DMS114 treated with DMSO at 0.1 percent for 48 hours (cell line): ENCODE measurements around the gene DCLK2.
A peak's percentile ranks its signal among the peaks of the same experiment; 100 is the strongest.

Experiments
- DNase-seq: peaks from one replicate; lab custom pipeline; 2025; ENCODE audit not compliant: unreplicated experiment; lab: John Stamatoyannopoulos, UW

Gene DCLK2

GRCh38 chr4:150259861-150260567 lies 181.8 kb downstream of the DCLK2 start:
- DNase-seq: no peak

- no peak for DNase-seq
These were observed 183.3 kb downstream of the DCLK2 start for GRCh38 chr4:150261571-150261970.

GRCh38 chr4:150262611-150263010 lies 184.4 kb downstream of the DCLK2 start:
- no peak for DNase-seq

- DNase-seq: no peak
These were observed 186.4 kb downstream of the DCLK2 start for GRCh38 chr4:150264595-150265161.

- DNase-seq: no peak
These were observed 187.6 kb downstream of the DCLK2 start for GRCh38 chr4:150265806-150266205.

- no peak for DNase-seq
These were observed 190.2 kb downstream of the DCLK2 start for GRCh38 chr4:150268444-150268843.

GRCh38 chr4:150278206-150278605 lies 200.0 kb downstream of the DCLK2 start:
- DNase-seq: no peak

- DNase-seq: no peak
These were observed 202.0 kb downstream of the DCLK2 start for GRCh38 chr4:150280081-150280895.

- no peak for DNase-seq
These were observed 202.7 kb downstream of the DCLK2 start for GRCh38 chr4:150280975-150281374.

- no peak for DNase-seq
These were observed 205.4 kb downstream of the DCLK2 start for GRCh38 chr4:150283689-150284088.

GRCh38 chr4:150286656-150287055 lies 208.4 kb downstream of the DCLK2 start:
- DNase-seq: no peak

- no peak for DNase-seq
These were observed 211.0 kb downstream of the DCLK2 start for GRCh38 chr4:150289198-150289597.

- DNase-seq: no peak
These were observed 211.6 kb downstream of the DCLK2 start for GRCh38 chr4:150289881-150290280.

- DNase-seq: peak; percentile 33
These were observed 219.7 kb downstream of the DCLK2 start for GRCh38 chr4:150297861-150298474.

- no peak for DNase-seq
These were observed 221.6 kb downstream of the DCLK2 start for GRCh38 chr4:150299816-150300215.

- DNase-seq: no peak
These were observed 224.3 kb downstream of the DCLK2 start for GRCh38 chr4:150302553-150302952.

- no peak for DNase-seq
These were observed 227.8 kb downstream of the DCLK2 start for GRCh38 chr4:150305995-150306394.

- no peak for DNase-seq
These were observed 228.5 kb downstream of the DCLK2 start for GRCh38 chr4:150306719-150307118.
